GM18951 (cell line): ENCODE measurements around the gene SULT2A1.

Source experiments
- POLR2A ChIP-seq: IDR thresholded peaks from 4 replicates; pipeline ENCODE4 v1.6.1; 2011; ENCODE audit warnings: mild to moderate bottlenecking; ENCODE audit not compliant: insufficient read length, insufficient read depth; ENCODE audit errors: extremely low read depth
- in situ Hi-C: fragments of 300-500 bp; cut with MboI; formaldehyde crosslinking; loops from one replicate; pipeline ENCODE4 v1.12.0; 2022; ENCODE audit warnings: low sequenced_read_pairs, mixed read lengths, inconsistent platforms; ENCODE audit not compliant: unreplicated experiment

SULT2A1 gene

DNA sequence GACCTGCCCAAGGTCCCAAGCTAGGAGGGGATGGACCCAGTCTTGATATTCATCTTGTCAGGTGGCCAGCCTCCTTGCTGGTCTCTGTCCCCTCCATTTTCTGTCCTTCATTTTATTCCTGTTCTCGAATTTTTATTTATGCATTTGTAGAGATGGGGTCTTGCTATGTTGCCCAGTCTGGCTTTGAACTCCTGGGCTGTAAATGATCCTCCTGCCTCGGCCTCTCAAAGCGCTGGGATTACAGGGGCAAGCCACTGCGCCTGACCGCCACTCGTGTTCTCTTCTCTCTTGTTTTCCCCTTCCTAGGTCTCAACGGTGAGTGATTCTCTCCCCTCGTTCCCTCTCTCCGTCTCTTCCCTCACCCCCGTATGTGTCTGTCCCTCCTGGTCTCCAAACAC lies 37.7 kb downstream of the SULT2A1 start:
- no peak for TF ChIP-seq POLR2A
- in situ Hi-C loops: no loop called here

- TF ChIP-seq POLR2A: no peak
- in situ Hi-C loops: no loop called here
Measured at GRCh38 chr19:47842941-47843340, 43.2 kb downstream of the SULT2A1 start.

GRCh38 chr19:47839913-47840312 lies 46.2 kb downstream of the SULT2A1 start:
- no peak for TF ChIP-seq POLR2A
- in situ Hi-C loops: no loop called here

GRCh38 chr19:47839411-47839810 lies 46.7 kb downstream of the SULT2A1 start:
- in situ Hi-C loops: no loop called here
- TF ChIP-seq POLR2A: no peak

DNA sequence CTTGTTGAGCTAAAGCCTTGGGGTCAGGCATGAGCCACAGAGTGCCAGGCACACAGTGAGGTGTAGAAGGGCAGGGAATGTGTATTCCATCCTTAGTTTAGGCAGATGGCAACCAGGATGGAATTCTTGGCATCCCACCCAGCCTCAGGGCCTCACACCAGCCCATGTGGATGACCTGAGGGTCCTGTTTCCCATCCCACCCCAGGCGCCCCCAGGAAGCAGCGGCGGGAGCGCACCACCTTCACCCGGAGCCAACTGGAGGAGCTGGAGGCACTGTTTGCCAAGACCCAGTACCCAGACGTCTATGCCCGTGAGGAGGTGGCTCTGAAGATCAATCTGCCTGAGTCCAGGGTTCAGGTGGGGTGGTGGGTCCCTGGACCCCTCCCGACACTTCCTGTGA lies 50.1 kb downstream of the SULT2A1 start:
- in situ Hi-C loops: no loop called here
- TF ChIP-seq POLR2A: no peak

GRCh38 chr19:47832723-47833122 lies 53.4 kb downstream of the SULT2A1 start:
- in situ Hi-C loops: no loop called here
- TF ChIP-seq POLR2A: no peak

DNA sequence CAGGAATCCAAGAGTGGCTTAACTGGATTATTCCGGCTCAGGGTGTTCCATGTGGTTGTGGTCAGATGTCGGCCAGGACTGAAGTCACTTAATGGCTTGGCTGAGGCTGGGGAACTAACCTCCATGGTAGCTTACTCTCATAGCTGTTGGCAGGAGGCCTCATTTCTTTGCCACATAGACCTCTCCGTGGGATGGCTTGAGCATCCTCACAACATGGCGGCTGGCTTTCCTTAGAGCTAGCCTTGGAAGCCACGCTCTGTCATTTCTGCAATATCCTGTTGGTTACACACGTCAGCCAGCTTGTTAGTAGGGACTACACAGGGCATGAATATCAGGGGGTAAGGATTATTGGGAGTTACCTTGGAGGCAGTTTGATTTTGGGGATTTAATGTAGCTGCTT lies 59.3 kb downstream of the SULT2A1 start:
- in situ Hi-C loops: no loop called here
- TF ChIP-seq POLR2A: no peak

- no peak for TF ChIP-seq POLR2A
- in situ Hi-C loops: no loop called here
Measured at GRCh38 chr19:47824396-47824795, 61.7 kb downstream of the SULT2A1 start.

DNA sequence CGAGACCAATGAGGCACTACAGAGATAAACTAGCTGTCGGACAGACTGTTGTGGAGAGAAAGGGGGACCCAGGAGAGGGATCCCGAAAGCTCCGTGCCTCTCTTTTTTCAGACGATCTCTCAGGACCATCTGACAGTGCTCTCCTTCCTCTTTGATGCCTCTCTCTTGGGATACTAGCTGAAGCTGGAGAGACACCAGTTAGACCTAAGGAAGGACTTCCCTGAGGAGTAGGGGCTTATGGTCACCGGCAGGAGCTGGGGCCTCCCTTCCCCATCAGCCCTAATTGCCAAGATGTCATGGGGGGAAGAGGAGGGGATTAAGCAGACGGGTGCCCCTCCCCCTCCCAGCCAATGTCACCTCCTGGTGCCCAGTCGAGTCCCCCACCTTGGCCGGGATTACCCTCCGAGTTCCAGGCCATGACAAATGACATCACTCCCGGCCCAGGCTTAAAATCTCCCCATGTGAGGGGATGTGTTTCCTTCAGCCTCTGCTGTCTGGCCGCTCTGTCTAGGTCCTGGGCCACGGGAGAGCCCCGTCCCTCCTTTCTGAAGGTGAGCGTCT lies 64.6 kb downstream of the SULT2A1 start, which contains the start of gene CRX:
Gene CRX (plus strand): TSS at position 478 of the 561 bp plus-strand sequence. CDS start 12,507 bp downstream, outside the sequence.
- no peak for TF ChIP-seq POLR2A
- in situ Hi-C loops: no loop called here
